Measurements from ENCODE around the gene DPCD. TPM values are rescaled to one million over a fixed set of nuclear protein-coding genes. Genes with fewer than 3 reads are reported as not detected.
A peak's percentile ranks its signal among the peaks of the same experiment; 100 is the strongest.

DPCD gene
- total RNA-seq, 2 donors from 2014 or later: 23.9 to 66.1 TPM

- DNase-seq (ENCODE audit: low spot score): no peak
- Histone ChIP-seq H3K27ac (no peak overlapping the region), H3K4me3 (no peak overlapping the region), H3K4me1 (replicated peaks) (no peaks in the 10 kb centered on the region), H3K27me3 (replicated peaks; ENCODE audit: insufficient read depth) (peaks cover 10% of the 10 kb centered on the region), H3K36me3 (no peaks in the 10 kb centered on the region), H3K9me3 (no peaks in the 10 kb centered on the region)
- no peak for TF ChIP-seq POLR2A (IDR thresholded peaks at IDR 0.05)
- TF ChIP-seq POLR2AphosphoS5 (IDR thresholded peaks at IDR 0.05): no peak
- no peak for TF ChIP-seq CTCF (IDR thresholded peaks at IDR 0.05)
- WGBS: 84% methylated on average over 17 of the region's 17 CpGs
- intact Hi-C loops (cut with DNase I): loop anchor here (10.0 kb wide), 2 partner anchors 103 to 273 kb away; no protein-coding TSS in a partner anchor
Measured at GRCh38 chr10:101568054-101568745, 19.9 kb upstream of the DPCD start.

DNA sequence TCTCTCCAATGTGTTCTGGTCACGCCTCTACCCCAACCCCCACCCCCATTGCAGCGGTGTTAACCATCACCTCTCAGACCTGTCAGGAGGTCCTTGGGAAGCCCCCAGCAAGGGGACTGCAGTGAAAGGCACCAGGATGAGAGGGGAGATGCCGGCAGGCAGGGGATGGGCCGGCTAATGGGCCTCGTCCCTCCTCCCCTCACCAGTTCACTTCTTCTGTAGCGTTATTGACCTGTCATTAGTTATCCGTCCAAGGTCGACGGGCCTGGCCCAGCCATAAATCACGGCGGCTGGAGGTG lies 18.8 kb upstream of the DPCD start:
- no peak for DNase-seq (ENCODE audit: low spot score)
- TF ChIP-seq CTCF (IDR thresholded peaks at IDR 0.05) (no peak), POLR2AphosphoS5 (IDR thresholded peaks at IDR 0.05) (no peak), POLR2A (IDR thresholded peaks at IDR 0.05) (no peak)

DNA sequence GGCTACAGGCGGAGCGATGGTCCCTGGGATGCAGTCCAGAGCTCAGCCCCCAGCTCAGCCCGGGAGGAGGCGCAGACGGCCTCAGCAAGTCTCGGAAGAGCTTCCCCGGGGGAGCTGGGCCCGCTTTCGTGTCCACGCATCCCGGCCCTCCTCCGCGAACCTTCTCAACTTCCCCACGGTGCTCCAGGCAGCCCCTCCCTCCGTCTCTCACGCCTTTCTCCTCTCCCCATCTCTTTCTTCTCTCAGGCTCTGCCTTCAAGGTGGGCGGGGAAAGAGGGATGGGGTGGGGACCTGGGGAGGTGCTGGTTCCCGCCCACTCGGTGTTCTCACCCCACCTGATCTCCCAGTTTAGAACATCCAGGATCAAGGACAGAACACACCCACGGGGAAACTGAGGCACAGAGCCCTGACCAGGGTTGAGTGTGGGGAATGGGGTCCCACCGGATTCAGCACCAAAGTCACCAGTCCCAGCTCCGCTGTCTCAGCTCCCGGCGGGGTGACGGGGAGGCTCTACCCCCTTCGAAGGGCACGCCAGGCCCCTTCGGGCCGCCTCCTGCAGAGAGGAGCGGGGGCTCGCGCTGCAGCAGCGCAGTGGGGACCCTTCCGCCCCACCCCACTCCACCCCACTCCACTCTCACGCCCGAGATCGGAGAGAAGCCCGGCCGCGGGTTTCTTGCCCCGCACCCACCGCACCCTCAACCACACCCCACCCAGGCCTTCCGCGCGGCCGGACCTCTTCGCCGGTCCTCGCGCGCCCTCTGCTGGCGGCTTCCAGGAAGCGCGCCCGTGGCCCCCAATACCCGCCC lies 18.3 kb upstream of the DPCD start:
- no peaks in the 10 kb centered on the region for H3K9me3 ChIP-seq
- peak overlapping the region; percentile 38 to 40 for H3K4me3 ChIP-seq
- peaks cover 10% of the 10 kb centered on the region for H3K27me3 ChIP-seq (replicated peaks; ENCODE audit: insufficient read depth)
- no peak overlapping the region for H3K27ac ChIP-seq
- no peaks in the 10 kb centered on the region for H3K4me1 ChIP-seq (replicated peaks)
- H3K36me3 ChIP-seq: no peaks in the 10 kb centered on the region
- intact Hi-C loops (cut with DNase I): loop anchor here (1.0 to 10.0 kb wide), 4 partner anchors 105 to 408 kb away; no protein-coding TSS in a partner anchor
- DNase-seq (ENCODE audit: low spot score): peak; percentile 76
- TF ChIP-seq POLR2A (IDR thresholded peaks at IDR 0.05) (no peak), POLR2AphosphoS5 (IDR thresholded peaks at IDR 0.05) (no peak), CTCF (IDR thresholded peaks at IDR 0.05) (peak; percentile 78 to 96 (median 88))
- WGBS: 1% methylated on average over 34 of the region's 56 CpGs

More for the DNA sequence above, 18.8 kb upstream of the DPCD start:
- Histone ChIP-seq H3K4me1 (replicated peaks) (no peaks in the 10 kb centered on the region), H3K9me3 (no peaks in the 10 kb centered on the region), H3K27ac (no peak overlapping the region), H3K36me3 (no peaks in the 10 kb centered on the region), H3K4me3 (no peak overlapping the region), H3K27me3 (replicated peaks; ENCODE audit: insufficient read depth) (peaks cover 10% of the 10 kb centered on the region)
- intact Hi-C loops (cut with DNase I): loop anchor here (10.0 kb wide), 2 partner anchors 104 to 274 kb away; no protein-coding TSS in a partner anchor
- 8% methylated on average over 11 of the region's 11 CpGs for WGBS

- DNase-seq (ENCODE audit: low spot score): no peak
- intact Hi-C loops (cut with DNase I): loop anchor here (1.0 to 5.0 kb wide), 2 partner anchors 357 to 408 kb away; no protein-coding TSS in a partner anchor
- Histone ChIP-seq H3K36me3 (no peaks in the 10 kb centered on the region), H3K4me1 (replicated peaks) (no peaks in the 10 kb centered on the region), H3K9me3 (no peaks in the 10 kb centered on the region), H3K4me3 (peak overlapping the region; percentile 38 to 40), H3K27ac (no peak overlapping the region), H3K27me3 (replicated peaks; ENCODE audit: insufficient read depth) (peaks cover 5% of the 10 kb centered on the region)
- WGBS: 11% methylated on average over 17 of the region's 37 CpGs
- TF ChIP-seq POLR2AphosphoS5 (IDR thresholded peaks at IDR 0.05) (no peak), CTCF (IDR thresholded peaks at IDR 0.05) (peak in 1 of 4 experiments; percentile 3), POLR2A (IDR thresholded peaks at IDR 0.05) (no peak)
Measured at GRCh38 chr10:101570428-101571270, 17.5 kb upstream of the DPCD start.
